SK-N-SH treated with all-trans-retinoic acid at 6 μM for 48 hours (cell line): Measurements from ENCODE around the gene GCA.

Experiments
- ARNTL ChIP-seq: fragments of 450-650 bp; formaldehyde crosslinking; IDR thresholded peaks from 2 replicates; pipeline ENCODE4 v1.5.0; 2020; ENCODE audit warnings: low read depth, mild to moderate bottlenecking, moderate library complexity, borderline replicate concordance
- BACH2 ChIP-seq: fragments of 250-450 bp; sonication (Bioruptor Pico); IDR thresholded peaks from 2 replicates; pipeline ENCODE4 v1.9.0; 2021; ENCODE audit warnings: mild to moderate bottlenecking, borderline replicate concordance
- CSRNP3 ChIP-seq: fragments of 250-450 bp; sonication (Bioruptor Pico); IDR thresholded peaks from 2 replicates; pipeline ENCODE4 v1.5.1; 2021; ENCODE audit warnings: mild to moderate bottlenecking, moderate library complexity
- ESRRG ChIP-seq: fragments of 250-450 bp; sonication (Bioruptor Pico); IDR thresholded peaks from 2 replicates; pipeline ENCODE4 v1.6.1; 2021; ENCODE audit warnings: mild to moderate bottlenecking
- GLIS3 ChIP-seq: fragments of 250-450 bp; sonication (Bioruptor Pico); IDR thresholded peaks from 2 replicates; pipeline ENCODE4 v1.5.0; 2020; ENCODE audit warnings: mild to moderate bottlenecking, moderate library complexity
- OSR1 ChIP-seq: fragments of 250-450 bp; sonication (Bioruptor Pico); IDR thresholded peaks from 2 replicates; pipeline ENCODE4 v1.8.0; 2022; ENCODE audit warnings: moderate library complexity, mild to moderate bottlenecking, inconsistent platforms
- PATZ1 ChIP-seq: fragments of 250-450 bp; sonication (Bioruptor Pico); IDR thresholded peaks from 2 replicates; pipeline ENCODE4 v1.8.0; 2020; ENCODE audit warnings: mild to moderate bottlenecking, moderate library complexity, borderline replicate concordance
- POU6F1 ChIP-seq: fragments of 250-450 bp; sonication (Bioruptor Pico); IDR thresholded peaks from 2 replicates; pipeline ENCODE4 v1.8.0; 2021; ENCODE audit warnings: low read depth, mild to moderate bottlenecking, moderate library complexity, borderline replicate concordance
- PPARA ChIP-seq: fragments of 250-450 bp; sonication (Bioruptor Pico); IDR thresholded peaks from 2 replicates; pipeline ENCODE4 v1.5.0; 2020; ENCODE audit warnings: mild to moderate bottlenecking, borderline replicate concordance
- RARB ChIP-seq: fragments of 250-450 bp; sonication (Bioruptor Pico); IDR thresholded peaks from 2 replicates; pipeline ENCODE4 v1.8.0; 2021; ENCODE audit warnings: mild to moderate bottlenecking, moderate library complexity
- TCF4 ChIP-seq: fragments of 250-450 bp; sonication (Bioruptor Pico); IDR thresholded peaks from 2 replicates; pipeline ENCODE4 v1.8.0; 2021; ENCODE audit warnings: mild to moderate bottlenecking, moderate library complexity, borderline replicate concordance
- ZNF565 ChIP-seq: fragments of 450-650 bp; formaldehyde crosslinking; conservative IDR thresholded peaks from 2 replicates; pipeline ENCODE4 v1.5.0; 2020; ENCODE audit warnings: low read depth, mild to moderate bottlenecking, moderate library complexity
- ZNF70 ChIP-seq: fragments of 450-650 bp; formaldehyde crosslinking; IDR thresholded peaks from 2 replicates; pipeline ENCODE4 v1.5.0; 2020; ENCODE audit warnings: mild to moderate bottlenecking, moderate library complexity
- ZNF8 ChIP-seq: fragments of 450-650 bp; formaldehyde crosslinking; IDR thresholded peaks from 2 replicates; pipeline ENCODE4 v1.5.0; 2020; ENCODE audit warnings: mild to moderate bottlenecking, moderate library complexity

GRCh38 chr2:162379719-162380580, 36.0 kb downstream of the GCA start:
- no peak for TF ChIP-seq OSR1 (CRISPR knock-in tag)
- TF ChIP-seq POU6F1 (CRISPR knock-in tag) = no peak
- no peak for TF ChIP-seq ZNF8
- TF ChIP-seq PPARA (CRISPR knock-in tag) = no peak
- no peak for TF ChIP-seq ARNTL (CRISPR knock-in tag)
- no peak for TF ChIP-seq BACH2
- no peak for TF ChIP-seq ZNF565
- TF ChIP-seq ESRRG (CRISPR knock-in tag) = no peak
- no peak for TF ChIP-seq ZNF70
- no peak for TF ChIP-seq PATZ1 (CRISPR knock-in tag)
- TF ChIP-seq TCF4 (CRISPR knock-in tag) = no peak
- no peak for TF ChIP-seq GLIS3 (CRISPR knock-in tag)
- TF ChIP-seq CSRNP3 = no peak
- no peak for TF ChIP-seq RARB (CRISPR knock-in tag)
